Mucosa of descending colon (tissue), 3 donors: ENCODE measurements around the gene SPAG8. TPM values are rescaled to one million over a fixed set of nuclear protein-coding genes. Genes with fewer than 3 reads are reported as not detected.
A peak's percentile ranks its signal among the peaks of the same experiment; 100 is the strongest.

Source experiments
- ATAC-seq: fragments of 200-7000 bp; cut with Tn5 transposase; one replicate; pipeline ENCODE4 v1.9.1; 2020; ENCODE audit warnings: mild to moderate bottlenecking, moderate library complexity
- DNase-seq, 3 donors: peaks; one replicate each; pipeline ENCODE4 v3.0.0-alpha.2; 2020
- H3K36me3 ChIP-seq: fragments of 200-600 bp; one replicate; pipeline ENCODE4 v1.8.0; 2021; ENCODE audit warnings: low read depth, mild to moderate bottlenecking
- H3K4me1 ChIP-seq: fragments of 200-600 bp; one replicate; pipeline ENCODE4 v1.8.0; 2021; ENCODE audit warnings: low read depth, mild to moderate bottlenecking
- H3K4me3 ChIP-seq: fragments of 200-600 bp; one replicate; pipeline ENCODE4 v1.8.0; 2021; ENCODE audit warnings: mild to moderate bottlenecking
- H3K9me3 ChIP-seq: fragments of 200-600 bp; one replicate; pipeline ENCODE4 v1.8.0; 2021; ENCODE audit warnings: mild to moderate bottlenecking
- CTCF ChIP-seq: fragments of 200-600 bp; IDR thresholded peaks from one replicate; pipeline ENCODE4 v1.8.0; 2022; ENCODE audit warnings: antibody characterized with exemption, mild to moderate bottlenecking
- intact Hi-C, 2 donors: fragments of 100-400 bp; cut with DNase I in 1 of 2; cut with micrococcal nuclease in 1 of 2; formaldehyde crosslinking; loops; one replicate each; pipeline versions ENCODE4 v1.11.0 to v1.11.1; 2022; cut with DNase I, micrococcal nuclease
- total RNA-seq, 3 donors: library from RNA; stranded (reverse); fragmentation: NEBNext Ultra II Directional in 2 of 3; extraction: Animal tissue kit (Norgen Biotek cat#: 25700) in 2 of 3; gene quantifications; one replicate each; pipeline versions ENCODE4 v1.2.1 to v1.2.4, GENCODE V29; 2021 to 2023
- donor health status: DM: no; HTN: no; CAD: no; lungs with moderate emphysema.
- donor health status: DM: no; HTN: no; CAD: no.
- donor health status: DM: no; HTN: yes; CAD: no.

The SPAG8 gene
- total RNA-seq, 3 donors from 2014 or later = 0.84 to 2.5 (median 0.92) TPM

- intact Hi-C loops = no loop called here
- TF ChIP-seq CTCF = no peak
- Histone ChIP-seq H3K9me3 (no peaks in the 10 kb centered on the region), H3K36me3 (no peaks in the 10 kb centered on the region), H3K4me3 (no peak overlapping the region), H3K4me1 (peaks cover 13% of the 10 kb centered on the region)
- DNase-seq = no peak
- ATAC-seq = no peak
Measured at GRCh38 chr9:35841645-35841900, 29.5 kb upstream of the SPAG8 start.

- intact Hi-C loops = no loop called here
- DNase-seq = no peak
Measured at GRCh38 chr9:35840881-35841644, 29.0 kb upstream of the SPAG8 start.

GRCh38 chr9:35839926-35840325, 27.9 kb upstream of the SPAG8 start:
- ATAC-seq = no peak

More at GRCh38 chr9:35840881-35841644, 29.0 kb upstream of the SPAG8 start:
- no peak for ATAC-seq
- Histone ChIP-seq H3K4me3 (no peak overlapping the region), H3K36me3 (no peaks in the 10 kb centered on the region), H3K4me1 (peaks cover 17% of the 10 kb centered on the region), H3K9me3 (no peaks in the 10 kb centered on the region)
- no peak for TF ChIP-seq CTCF

GRCh38 chr9:35836595-35836994, 24.5 kb upstream of the SPAG8 start:
- intact Hi-C loops = loop anchor here in 1 of 2 donors (10.0 kb wide), 1 partner anchor 48 kb away; no protein-coding TSS in a partner anchor
- no peaks in the 10 kb centered on the region for H3K36me3 ChIP-seq
- H3K4me1 ChIP-seq = peaks cover 33% of the 10 kb centered on the region
- DNase-seq (no peak), ATAC-seq (no peak)
- no peak overlapping the region for H3K4me3 ChIP-seq
- no peak for TF ChIP-seq CTCF
- no peaks in the 10 kb centered on the region for H3K9me3 ChIP-seq

More at GRCh38 chr9:35839926-35840325, 27.9 kb upstream of the SPAG8 start:
- no peak for DNase-seq
- intact Hi-C loops = loop anchor here in 1 of 2 donors (10.0 kb wide), 1 partner anchor 45 kb away; no protein-coding TSS in a partner anchor
- TF ChIP-seq CTCF = no peak
- Histone ChIP-seq H3K4me3 (no peak overlapping the region), H3K9me3 (no peaks in the 10 kb centered on the region), H3K4me1 (peaks cover 22% of the 10 kb centered on the region), H3K36me3 (no peaks in the 10 kb centered on the region)

- no peak for TF ChIP-seq CTCF
- Histone ChIP-seq H3K4me3 (no peak overlapping the region), H3K4me1 (peaks cover 33% of the 10 kb centered on the region), H3K36me3 (no peaks in the 10 kb centered on the region), H3K9me3 (no peaks in the 10 kb centered on the region)
- ATAC-seq (peak; percentile 7), DNase-seq (peak in 1 of 3 donors; percentile 12)
- intact Hi-C loops = loop anchor here in 1 of 2 donors (10.0 kb wide), 1 partner anchor 49 kb away; no protein-coding TSS in a partner anchor
Measured at GRCh38 chr9:35835766-35836165, 23.7 kb upstream of the SPAG8 start.
